Measurements from ENCODE around the gene TRMT2B. TPM values are rescaled to one million over a fixed set of nuclear protein-coding genes. Genes with fewer than 3 reads are reported as not detected.
A peak's percentile ranks its signal among the peaks of the same experiment; 100 is the strongest.

Gene TRMT2B
- total and polyA plus RNA-seq, 2 of the 13 experiments (the other 11 are each of a cell fraction or from before 2014, with no cell fraction given), result 7.0 to 11.2 TPM

DNA sequence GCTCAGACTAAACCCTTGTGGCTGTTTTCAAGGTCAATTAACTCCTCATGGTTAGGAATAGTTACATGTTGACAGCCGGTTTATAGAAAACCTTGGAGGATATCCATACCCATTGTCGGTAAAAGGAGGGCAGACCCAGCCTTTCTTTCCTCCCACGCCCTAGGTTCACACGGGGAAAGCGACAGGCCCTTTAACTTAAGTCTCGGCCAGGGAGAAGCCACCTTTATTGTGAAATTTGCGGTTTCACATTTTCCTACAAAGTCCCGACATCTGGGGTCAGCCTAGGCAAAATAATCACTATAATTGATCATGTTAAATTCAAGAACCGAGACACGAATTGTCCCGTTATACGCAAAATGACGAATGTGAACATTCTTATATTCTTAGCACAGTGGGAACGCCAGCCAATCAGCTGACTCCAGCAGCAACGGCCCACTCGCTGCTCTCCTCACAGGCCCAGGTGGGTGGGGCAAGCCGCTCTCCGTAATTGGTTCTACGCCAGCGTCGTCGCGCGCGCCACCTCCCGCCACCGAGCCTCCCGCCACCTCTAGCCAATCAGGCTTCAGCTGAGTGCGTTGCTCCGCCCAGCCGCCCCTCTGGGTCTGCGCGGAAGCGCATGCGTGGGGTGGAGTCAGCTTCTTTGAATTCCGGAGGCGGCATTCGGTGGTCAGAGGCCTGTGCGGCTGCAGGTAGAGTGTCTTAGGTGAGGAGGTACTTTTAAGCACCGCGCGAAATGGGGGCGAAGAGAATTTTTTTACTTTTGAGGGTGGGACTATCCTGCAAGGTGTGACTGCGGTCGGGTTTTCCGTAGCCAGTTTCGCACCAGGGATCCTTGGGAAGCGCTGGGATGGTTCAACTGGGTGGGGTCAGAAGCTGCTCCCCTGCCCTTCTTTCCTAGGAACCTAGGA, 45.9 kb upstream of the TRMT2B start, which contains the start of gene CENPI (continued):
- no peak for TF ChIP-seq FIP1L1 (IDR thresholded peaks at IDR 0.05; ENCODE audit: borderline replicate concordance, insufficient read depth, low read depth, low read length)
- TF ChIP-seq, protein P1, sequence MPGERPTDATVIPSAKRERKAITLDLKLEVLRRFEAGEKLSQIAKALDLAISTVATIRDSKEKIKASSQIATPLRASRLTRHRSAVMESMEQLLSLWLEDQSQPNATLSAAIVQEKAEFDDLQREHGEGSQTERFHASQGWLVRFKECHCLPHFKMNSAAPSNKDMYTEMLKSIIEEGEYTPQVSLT (CRISPR knock-in tag; IDR thresholded peaks at IDR 0.05; ENCODE audit: borderline replicate concordance, low read depth), result no peak
- TF ChIP-seq, protein P2, sequence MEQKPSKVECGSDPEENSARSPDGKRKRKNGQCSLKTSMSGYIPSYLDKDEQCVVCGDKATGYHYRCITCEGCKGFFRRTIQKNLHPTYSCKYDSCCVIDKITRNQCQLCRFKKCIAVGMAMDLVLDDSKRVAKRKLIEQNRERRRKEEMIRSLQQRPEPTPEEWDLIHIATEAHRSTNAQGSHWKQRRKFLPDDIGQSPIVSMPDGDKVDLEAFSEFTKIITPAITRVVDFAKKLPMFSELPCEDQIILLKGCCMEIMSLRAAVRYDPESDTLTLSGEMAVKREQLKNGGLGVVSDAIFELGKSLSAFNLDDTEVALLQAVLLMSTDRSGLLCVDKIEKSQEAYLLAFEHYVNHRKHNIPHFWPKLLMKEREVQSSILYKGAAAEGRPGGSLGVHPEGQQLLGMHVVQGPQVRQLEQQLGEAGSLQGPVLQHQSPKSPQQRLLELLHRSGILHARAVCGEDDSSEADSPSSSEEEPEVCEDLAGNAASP (CRISPR knock-in tag; IDR thresholded peaks at IDR 0.05; ENCODE audit: borderline replicate concordance), result no peak
- TF ChIP-seq PCBP1 (IDR thresholded peaks at IDR 0.05; ENCODE audit: borderline replicate concordance, low read depth, low read length), result no peak
- peak; percentile 21 for TF ChIP-seq TEAD3 (CRISPR knock-in tag; optimal IDR thresholded peaks at IDR 0.05; ENCODE audit: borderline replicate concordance)
- TF ChIP-seq, protein P3, sequence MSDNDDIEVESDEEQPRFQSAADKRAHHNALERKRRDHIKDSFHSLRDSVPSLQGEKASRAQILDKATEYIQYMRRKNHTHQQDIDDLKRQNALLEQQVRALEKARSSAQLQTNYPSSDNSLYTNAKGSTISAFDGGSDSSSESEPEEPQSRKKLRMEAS (IDR thresholded peaks at IDR 0.05), result peak; percentile 71
- TF ChIP-seq ZNF746 (CRISPR knock-in tag; IDR thresholded peaks at IDR 0.05), result no peak
- TF ChIP-seq KMT2A (CRISPR knock-in tag; IDR thresholded peaks at IDR 0.05), result no peak
- TF ChIP-seq RBFOX2 (IDR thresholded peaks at IDR 0.05; ENCODE audit: low read depth, low read length), result 0 out of 2 replicates have a peak, but pooled peaks have one; percentile 30
- TF ChIP-seq GTF2F1 (IDR thresholded peaks at IDR 0.05; ENCODE audit: low read length), result no peak
- TF ChIP-seq, protein P4, sequence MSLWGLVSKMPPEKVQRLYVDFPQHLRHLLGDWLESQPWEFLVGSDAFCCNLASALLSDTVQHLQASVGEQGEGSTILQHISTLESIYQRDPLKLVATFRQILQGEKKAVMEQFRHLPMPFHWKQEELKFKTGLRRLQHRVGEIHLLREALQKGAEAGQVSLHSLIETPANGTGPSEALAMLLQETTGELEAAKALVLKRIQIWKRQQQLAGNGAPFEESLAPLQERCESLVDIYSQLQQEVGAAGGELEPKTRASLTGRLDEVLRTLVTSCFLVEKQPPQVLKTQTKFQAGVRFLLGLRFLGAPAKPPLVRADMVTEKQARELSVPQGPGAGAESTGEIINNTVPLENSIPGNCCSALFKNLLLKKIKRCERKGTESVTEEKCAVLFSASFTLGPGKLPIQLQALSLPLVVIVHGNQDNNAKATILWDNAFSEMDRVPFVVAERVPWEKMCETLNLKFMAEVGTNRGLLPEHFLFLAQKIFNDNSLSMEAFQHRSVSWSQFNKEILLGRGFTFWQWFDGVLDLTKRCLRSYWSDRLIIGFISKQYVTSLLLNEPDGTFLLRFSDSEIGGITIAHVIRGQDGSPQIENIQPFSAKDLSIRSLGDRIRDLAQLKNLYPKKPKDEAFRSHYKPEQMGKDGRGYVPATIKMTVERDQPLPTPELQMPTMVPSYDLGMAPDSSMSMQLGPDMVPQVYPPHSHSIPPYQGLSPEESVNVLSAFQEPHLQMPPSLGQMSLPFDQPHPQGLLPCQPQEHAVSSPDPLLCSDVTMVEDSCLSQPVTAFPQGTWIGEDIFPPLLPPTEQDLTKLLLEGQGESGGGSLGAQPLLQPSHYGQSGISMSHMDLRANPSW (CRISPR knock-in tag; IDR thresholded peaks at IDR 0.05; ENCODE audit: borderline replicate concordance), result no peak
- TF ChIP-seq ZNF879 (CRISPR knock-in tag; IDR thresholded peaks at IDR 0.05), result no peak
- TF ChIP-seq, protein P5, sequence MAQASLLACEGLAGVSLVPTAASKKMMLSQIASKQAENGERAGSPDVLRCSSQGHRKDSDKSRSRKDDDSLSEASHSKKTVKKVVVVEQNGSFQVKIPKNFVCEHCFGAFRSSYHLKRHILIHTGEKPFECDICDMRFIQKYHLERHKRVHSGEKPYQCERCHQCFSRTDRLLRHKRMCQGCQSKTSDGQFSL (CRISPR knock-in tag; IDR thresholded peaks at IDR 0.05), result no peak
- no peak for TF ChIP-seq GATA4 (IDR thresholded peaks at IDR 0.05; ENCODE audit: borderline replicate concordance, low read depth)
- no peak for TF ChIP-seq ZNF10 (CRISPR knock-in tag; IDR thresholded peaks at IDR 0.05; ENCODE audit: borderline replicate concordance, low read depth)
- TF ChIP-seq GATAD2A (CRISPR knock-in tag; IDR thresholded peaks at IDR 0.05), result no peak
- TF ChIP-seq ZNF44 (CRISPR knock-in tag; IDR thresholded peaks at IDR 0.05), result no peak
- peak; percentile 38 for TF ChIP-seq ZFX (CRISPR knock-in tag; IDR thresholded peaks at IDR 0.05; ENCODE audit: low read depth)
- no peak for TF ChIP-seq MED1 (CRISPR knock-in tag; IDR thresholded peaks at IDR 0.05)
- no peak for TF ChIP-seq ZNF543 (CRISPR knock-in tag; IDR thresholded peaks at IDR 0.05)
- no peak for TF ChIP-seq ZNF101 (CRISPR knock-in tag; IDR thresholded peaks at IDR 0.05; ENCODE audit: borderline replicate concordance, low read depth)
- TF ChIP-seq NR2F1 (CRISPR knock-in tag; IDR thresholded peaks at IDR 0.05), result no peak
- no peak for TF ChIP-seq RCOR2 (CRISPR knock-in tag; IDR thresholded peaks at IDR 0.05)
- no peak for TF ChIP-seq HMGA1 (CRISPR knock-in tag; conservative IDR thresholded peaks at IDR 0.05)
- no peak for TF ChIP-seq TMF1 (CRISPR knock-in tag; IDR thresholded peaks at IDR 0.05; ENCODE audit: low read depth)
